ENCODE results near the gene SEC23B.

The SEC23B gene

GRCh38 chr20:18548465-18548864 is 40.7 kb downstream of the SEC23B start:
- TF ChIP-seq CTCF (IDR thresholded peaks at IDR 0.05), result no peak

- no peak for TF ChIP-seq CTCF (IDR thresholded peaks at IDR 0.05)
Observed at GRCh38 chr20:18553746-18554145, 46.0 kb downstream of the SEC23B start.

- TF ChIP-seq CTCF (IDR thresholded peaks at IDR 0.05), result no peak
Observed at GRCh38 chr20:18566892-18567738, 59.4 kb downstream of the SEC23B start, which contains the start of gene SMIM26. TSS of gene SMIM26 (plus strand) at chr20:18567432. CDS start at chr20:18567479, 47 bp downstream.

- TF ChIP-seq CTCF (IDR thresholded peaks at IDR 0.05), result no peak
Observed at GRCh38 chr20:18567739-18568091, 60.0 kb downstream of the SEC23B start.

- no peak for TF ChIP-seq CTCF (IDR thresholded peaks at IDR 0.05)
Observed at GRCh38 chr20:18571009-18571408, 63.3 kb downstream of the SEC23B start.

GRCh38 chr20:18571578-18571977 is 63.8 kb downstream of the SEC23B start:
- no peak for TF ChIP-seq CTCF (IDR thresholded peaks at IDR 0.05)

- no peak for TF ChIP-seq CTCF (IDR thresholded peaks at IDR 0.05)
Observed at GRCh38 chr20:18577942-18578341, 70.2 kb downstream of the SEC23B start.
